RWPE1 (cell line): ENCODE measurements around the gene FOLR2.
A peak's percentile ranks its signal among the peaks of the same experiment; 100 is the strongest.
"Not testable (repeated sequence)": the region's sequence is repeated elsewhere in the genome, so short reads cannot be mapped to it uniquely, and the experiment has no call there.

ENCODE experiments used
- CTCF ChIA-PET: fragments of 350-600 bp; sonication (Branson Sonifier 250); formaldehyde crosslinking; extraction: SDS; loops from one replicate; lab custom pipeline; 2021; lab: Yijun Ruan, JAX
- POLR2A ChIA-PET: fragments of 400-600 bp; formaldehyde crosslinking; extraction: SDS; loops from one replicate; lab custom pipeline; 2020; ENCODE audit warnings: antibody characterized with exemption; ENCODE audit not compliant: low non-redundant PET; lab: Yijun Ruan, JAX
- DNase-seq: peaks from one replicate; pipeline ENCODE4 v3.0.0; 2012; ENCODE audit warnings: low spot score
- H3K27ac ChIP-seq: fragments of 450-650 bp; 2 replicates; pipeline ENCODE4 v1.5.1; 2017
- TF ChIP-seq, protein P1 (sequence below): fragments of 450-650 bp; conservative IDR thresholded peaks from 2 replicates; pipeline ENCODE4 v1.5.1; 2017; ENCODE audit warnings: low read depth, mild to moderate bottlenecking

The FOLR2 gene

DNA sequence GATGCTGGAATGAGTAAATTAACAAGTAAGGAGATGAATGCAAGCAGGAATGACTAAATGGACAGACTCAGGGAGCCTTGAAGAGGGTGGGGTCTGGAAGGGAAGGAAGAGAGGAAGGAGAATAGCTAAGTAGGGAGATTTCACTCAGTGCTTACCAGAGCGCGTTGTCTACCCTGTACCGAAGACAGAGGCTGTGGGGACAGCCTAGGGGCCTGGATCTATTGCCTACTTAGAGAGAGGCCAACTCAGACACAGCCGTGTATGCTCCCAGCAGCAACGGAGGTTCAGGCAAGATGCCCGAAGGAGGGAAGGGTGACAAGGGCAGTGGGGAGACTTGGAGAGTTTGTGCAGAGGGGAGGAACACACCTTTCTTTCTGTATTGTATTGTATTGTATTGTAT, at the start of gene FOLR2:
TSS of gene FOLR2 (plus strand) at position 157 of the 400 bp plus-strand sequence. CDS start 1,791 bp downstream, outside the sequence.
- DNase-seq = no peak
- POLR2A ChIA-PET = no interaction called here
- CTCF ChIA-PET = interaction anchor here (0.6 kb wide), 2 partner anchors 20 to 33 kb away, joined by 3 to 4 read pairs; no protein-coding TSS in a partner anchor
- no peak within 1 kb of the TSS for H3K27ac ChIP-seq
- TF ChIP-seq, protein P1, sequence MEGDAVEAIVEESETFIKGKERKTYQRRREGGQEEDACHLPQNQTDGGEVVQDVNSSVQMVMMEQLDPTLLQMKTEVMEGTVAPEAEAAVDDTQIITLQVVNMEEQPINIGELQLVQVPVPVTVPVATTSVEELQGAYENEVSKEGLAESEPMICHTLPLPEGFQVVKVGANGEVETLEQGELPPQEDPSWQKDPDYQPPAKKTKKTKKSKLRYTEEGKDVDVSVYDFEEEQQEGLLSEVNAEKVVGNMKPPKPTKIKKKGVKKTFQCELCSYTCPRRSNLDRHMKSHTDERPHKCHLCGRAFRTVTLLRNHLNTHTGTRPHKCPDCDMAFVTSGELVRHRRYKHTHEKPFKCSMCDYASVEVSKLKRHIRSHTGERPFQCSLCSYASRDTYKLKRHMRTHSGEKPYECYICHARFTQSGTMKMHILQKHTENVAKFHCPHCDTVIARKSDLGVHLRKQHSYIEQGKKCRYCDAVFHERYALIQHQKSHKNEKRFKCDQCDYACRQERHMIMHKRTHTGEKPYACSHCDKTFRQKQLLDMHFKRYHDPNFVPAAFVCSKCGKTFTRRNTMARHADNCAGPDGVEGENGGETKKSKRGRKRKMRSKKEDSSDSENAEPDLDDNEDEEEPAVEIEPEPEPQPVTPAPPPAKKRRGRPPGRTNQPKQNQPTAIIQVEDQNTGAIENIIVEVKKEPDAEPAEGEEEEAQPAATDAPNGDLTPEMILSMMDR = no peak

DNA sequence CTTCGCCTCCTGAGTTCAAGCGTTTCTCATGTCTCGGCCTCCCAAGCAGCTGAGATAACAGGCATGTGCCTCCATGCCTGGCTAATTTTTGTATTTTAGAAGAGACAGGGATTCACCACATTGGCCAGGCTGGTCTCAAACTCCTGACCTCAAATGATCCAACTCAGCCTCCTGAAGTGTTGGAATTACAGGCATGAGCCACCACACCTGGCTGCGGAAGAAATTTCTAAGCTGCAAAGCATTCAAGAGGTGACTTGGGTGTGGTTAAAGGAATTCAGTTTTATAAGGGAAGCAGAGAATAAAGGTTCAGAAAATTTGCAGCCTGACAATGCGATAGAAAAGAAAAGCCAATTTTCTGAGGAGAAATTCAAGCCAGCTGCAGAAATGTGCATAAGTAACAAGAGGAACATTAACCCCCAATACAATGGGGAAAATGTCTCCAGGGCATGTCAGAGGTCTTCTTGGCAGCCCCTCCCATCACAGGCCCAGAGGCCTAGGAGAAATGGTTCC, 47.5 kb upstream of the FOLR2 start:
- DNase-seq, POLR2A ChIA-PET, CTCF ChIA-PET: not testable (repeated sequence)
- peak overlapping the region; percentile 18; the same call in 1 of the 2 replicates for H3K27ac ChIP-seq

DNA sequence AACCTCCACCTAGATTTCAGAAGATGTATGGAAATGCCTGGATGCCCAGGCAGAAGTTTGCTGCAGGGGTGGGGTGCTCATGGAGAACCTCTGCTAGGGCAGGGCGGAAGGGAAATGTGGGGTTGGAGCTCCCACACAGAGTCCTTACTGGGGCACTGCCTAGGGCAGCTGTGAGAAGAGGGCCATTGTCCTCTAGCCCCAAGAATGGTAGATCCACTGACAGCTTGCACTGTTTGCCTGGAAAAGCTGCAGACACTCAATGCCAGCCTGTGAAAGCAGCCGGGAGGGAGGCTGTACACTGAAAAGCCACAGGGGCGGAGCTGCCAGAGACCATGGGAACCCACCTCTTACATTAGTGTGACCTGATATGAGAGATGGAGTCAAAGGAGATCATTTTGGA, 46.8 kb upstream of the FOLR2 start:
- peak overlapping the region; percentile 18; the same call in 1 of the 2 replicates for H3K27ac ChIP-seq
- POLR2A ChIA-PET, DNase-seq, CTCF ChIA-PET: not testable (repeated sequence)

DNA sequence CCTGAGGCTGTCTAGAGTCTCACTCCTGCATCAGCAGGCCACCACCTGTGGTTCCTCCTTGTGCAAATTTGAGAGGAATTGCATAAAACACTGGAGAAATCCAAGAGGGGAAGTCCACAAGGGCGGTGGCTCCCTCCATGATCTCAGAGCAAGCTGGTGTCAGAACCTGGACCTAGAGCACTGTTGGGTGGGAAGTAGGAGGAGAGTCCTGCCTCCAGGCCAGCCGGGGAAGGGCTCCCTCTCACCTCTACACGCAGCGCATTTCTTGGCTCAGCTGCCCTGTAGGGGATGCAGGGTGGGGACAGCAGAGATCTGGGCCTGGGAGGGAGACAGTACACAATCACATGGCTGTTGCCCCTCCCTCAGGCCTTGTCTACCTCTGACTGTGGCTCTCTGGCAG, 44.6 kb upstream of the FOLR2 start:
- 0 out of 2 replicates have a peak overlapping the region, but pooled peaks have one; percentile 83 for H3K27ac ChIP-seq
- DNase-seq, POLR2A ChIA-PET, CTCF ChIA-PET: not testable (repeated sequence)

DNA sequence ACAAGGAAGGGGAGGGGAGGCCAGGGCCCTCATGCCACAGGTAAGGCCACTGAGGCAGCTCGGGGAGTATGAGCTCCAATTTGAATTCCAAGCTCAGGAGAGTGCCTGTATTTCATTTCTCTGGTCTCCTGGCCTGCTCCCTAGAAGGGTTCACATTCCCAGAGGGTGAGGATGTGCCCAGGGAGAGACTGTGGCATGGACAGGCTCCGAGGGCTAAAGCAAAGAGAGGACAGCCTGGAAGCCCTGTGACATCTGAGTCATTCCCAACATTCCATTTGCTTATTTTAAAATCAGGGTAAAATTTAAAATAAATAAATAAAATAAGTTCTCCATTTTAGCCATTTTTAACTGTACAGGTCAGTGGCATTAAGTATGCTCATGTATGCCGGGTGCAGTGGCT, 43.3 kb upstream of the FOLR2 start:
- ChIA-PET POLR2A (interaction anchor here (0.7 kb wide), 1 partner anchor 99 kb away, joined by 3 read pairs; no protein-coding TSS in a partner anchor), CTCF (interaction anchor here (0.6 kb wide), 1 partner anchor 148 kb away, joined by 4 read pairs; no protein-coding TSS in a partner anchor)
- peak overlapping the region; percentile 83 for H3K27ac ChIP-seq
- TF ChIP-seq, protein P1 = no peak
- DNase-seq = no peak

DNA sequence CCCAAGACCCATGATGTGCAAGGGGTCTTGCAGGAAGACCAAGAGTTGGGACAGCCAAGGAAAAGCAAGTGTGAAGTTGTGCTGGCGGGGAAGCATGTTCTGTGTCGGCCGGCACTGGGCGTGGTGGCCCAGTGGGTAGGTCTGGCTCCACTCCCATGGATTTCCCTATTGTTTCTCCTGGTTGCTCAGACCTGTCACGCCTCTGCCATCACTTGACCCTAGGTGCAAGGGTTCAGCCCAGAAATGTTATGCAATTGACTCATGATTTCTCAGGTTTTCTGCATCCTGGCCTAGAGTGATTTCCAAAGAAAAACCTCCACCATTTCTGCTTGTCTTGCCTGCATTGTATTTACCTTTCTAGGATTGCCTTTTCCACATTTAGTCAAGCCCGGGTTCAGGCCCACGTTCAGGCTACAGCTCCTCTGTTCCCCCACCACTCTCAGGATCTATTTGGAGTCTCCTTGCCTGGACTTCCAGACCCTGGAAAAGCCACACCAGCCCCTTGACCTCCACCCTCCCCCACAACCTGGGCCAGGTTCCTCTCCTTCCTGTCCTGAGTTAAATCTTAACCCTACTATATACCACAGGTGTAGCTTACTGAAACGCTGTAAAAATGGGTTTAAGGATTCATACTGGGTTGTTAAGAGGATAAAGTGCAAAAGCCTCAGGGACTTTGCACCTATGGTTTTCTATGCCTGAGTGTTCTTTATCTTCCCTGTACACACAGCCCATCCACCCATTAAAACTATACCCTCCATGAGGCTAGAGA, 42.1 kb upstream of the FOLR2 start:
- ChIA-PET CTCF (interaction anchor here (0.5 kb wide), 1 partner anchor 9 kb away, joined by 5 read pairs; no protein-coding TSS in a partner anchor), POLR2A (interaction anchor here (0.6 kb wide), 1 partner anchor 50 kb away, joined by 3 read pairs; the partner anchor contains the start of gene INPPL1)
- peak overlapping the region; percentile 83 for H3K27ac ChIP-seq
- DNase-seq = peak; percentile 24
- TF ChIP-seq, protein P1 = no peak

DNA sequence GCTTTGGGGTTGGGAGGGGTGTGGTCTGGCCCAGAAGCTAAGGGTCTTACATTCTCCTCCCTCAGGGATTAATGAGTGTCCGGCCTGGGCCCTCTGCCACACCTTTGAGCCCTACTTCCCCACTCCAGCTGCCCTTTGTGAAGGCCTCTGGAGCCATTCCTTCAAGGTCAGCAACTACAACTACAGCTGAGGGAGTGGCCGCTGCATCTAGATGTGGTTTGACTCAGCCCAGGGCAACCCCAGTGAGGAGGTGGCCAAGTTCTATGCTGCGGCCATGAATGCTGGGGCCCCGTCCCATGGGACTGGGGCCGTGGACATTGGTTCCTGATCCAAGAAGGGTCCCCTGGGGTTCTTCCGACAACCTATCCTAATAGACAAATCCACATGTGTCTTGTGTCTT, 38.9 kb upstream of the FOLR2 start:
- CTCF ChIA-PET = interaction anchor here (1.1 kb wide), 1 partner anchor 34 kb away, joined by 3 read pairs; no protein-coding TSS in a partner anchor
- peak overlapping the region; percentile 10; the same call in 1 of the 2 replicates for H3K27ac ChIP-seq
- POLR2A ChIA-PET = no interaction called here
- TF ChIP-seq, protein P1 = no peak
- no peak for DNase-seq
